Liver (tissue), 9 donors: Measurements from ENCODE around the gene CCDC167. TPM values are rescaled to one million over a fixed set of nuclear protein-coding genes. Genes with fewer than 3 reads are reported as not detected.

Experiments used
- DNase-seq: peaks from one replicate; pipeline ENCODE4 v3.0.0-alpha.2; 2017; ENCODE audit warnings: low spot score
- H3K27ac ChIP-seq, 2 donors: one replicate each; pipeline ENCODE4 v1.7.0; 2013; ENCODE audit warnings: inconsistent platforms in 2 of 2, low read length in 2 of 2, control low read depth in 1 of 2, low read depth in 1 of 2, mild to moderate bottlenecking in 1 of 2
- H3K27me3 ChIP-seq, 4 donors: one replicate each; pipeline versions ENCODE4 v1.6.1 to v1.7.0; 2013; ENCODE audit warnings: low read length in 3 of 4, inconsistent platforms in 1 of 4, mild to moderate bottlenecking in 1 of 4, moderate library complexity in 1 of 4; ENCODE audit not compliant: control insufficient read depth in 4 of 4, insufficient read depth in 4 of 4
- H3K36me3 ChIP-seq, 4 donors: one replicate each; pipeline versions ENCODE4 v1.6.1 to v1.7.0; 2013; ENCODE audit warnings: low read length in 3 of 4, mild to moderate bottlenecking in 3 of 4, low read depth in 1 of 4, moderate library complexity in 1 of 4; ENCODE audit not compliant: control insufficient read depth in 4 of 4, insufficient read depth in 3 of 4
- H3K4me1 ChIP-seq, 4 donors: one replicate each; pipeline versions ENCODE4 v1.6.1 to v1.7.0; 2013; ENCODE audit warnings: low read length in 3 of 4, mild to moderate bottlenecking in 3 of 4, moderate library complexity in 1 of 4; ENCODE audit not compliant: control insufficient read depth in 4 of 4, insufficient read depth in 4 of 4
- H3K4me3 ChIP-seq, 3 donors: one replicate each; pipeline versions ENCODE4 v1.6.1 to v1.7.0; 2013; ENCODE audit warnings: low read length in 3 of 3, control low read depth in 1 of 3, low read depth in 1 of 3, mild to moderate bottlenecking in 1 of 3
- H3K9ac ChIP-seq, 2 donors: one replicate each; pipeline ENCODE4 v1.7.0; 2013; ENCODE audit warnings: low read length in 2 of 2, mild to moderate bottlenecking in 2 of 2, moderate library complexity in 2 of 2, control low read depth in 1 of 2, low read depth in 1 of 2
- H3K9me3 ChIP-seq, 4 donors: one replicate each; pipeline versions ENCODE4 v1.6.1 to v1.7.0; 2013; ENCODE audit warnings: low read length in 3 of 4; ENCODE audit not compliant: control insufficient read depth in 4 of 4
- EGR1 ChIP-seq, 2 donors: IDR thresholded peaks; 2 replicates each; pipeline ENCODE4 v1.6.1; 2016 to 2018; ENCODE audit warnings: antibody characterized with exemption in 2 of 2, low read depth in 2 of 2
- FOXA1 ChIP-seq: IDR thresholded peaks from 2 replicates; pipeline ENCODE4 v1.6.1; 2016; ENCODE audit warnings: antibody characterized with exemption
- FOXA2 ChIP-seq: IDR thresholded peaks from 2 replicates; pipeline ENCODE4 v1.6.1; 2016; ENCODE audit warnings: antibody characterized with exemption
- GABPA ChIP-seq, 2 donors: IDR thresholded peaks in 1 of 2; conservative IDR thresholded peaks in 1 of 2; 2 replicates each; pipeline ENCODE4 v1.6.1; 2016; ENCODE audit warnings: antibody characterized with exemption in 2 of 2, mild to moderate bottlenecking in 1 of 2, moderate library complexity in 1 of 2
- HNF4A ChIP-seq, 2 donors: conservative IDR thresholded peaks; 2 replicates each; pipeline ENCODE4 v1.6.1; 2016; ENCODE audit warnings: antibody characterized with exemption in 2 of 2, mild to moderate bottlenecking in 2 of 2
- HNF4G ChIP-seq: IDR thresholded peaks from 2 replicates; pipeline ENCODE4 v1.6.1; 2016; ENCODE audit warnings: antibody characterized with exemption
- JUND ChIP-seq, 2 donors: IDR thresholded peaks; 2 replicates each; pipeline ENCODE4 v1.6.1; 2016; ENCODE audit warnings: antibody characterized with exemption in 2 of 2
- NR2F2 ChIP-seq: IDR thresholded peaks from 2 replicates; pipeline ENCODE4 v1.6.1; 2016; ENCODE audit warnings: antibody characterized with exemption
- RAD21 ChIP-seq, 2 donors: IDR thresholded peaks; 2 replicates each; pipeline ENCODE4 v1.6.1; 2016; ENCODE audit warnings: antibody characterized with exemption in 2 of 2, mild to moderate bottlenecking in 2 of 2
- RXRA ChIP-seq, 2 donors: IDR thresholded peaks; 2 replicates each; pipeline ENCODE4 v1.6.1; 2017 to 2018; ENCODE audit warnings: antibody characterized with exemption in 2 of 2, mild to moderate bottlenecking in 1 of 2
- SP1 ChIP-seq: IDR thresholded peaks from 2 replicates; pipeline ENCODE4 v1.6.1; 2018; ENCODE audit warnings: antibody characterized with exemption, mild to moderate bottlenecking
- TAF1 ChIP-seq: conservative IDR thresholded peaks from 2 replicates; pipeline ENCODE4 v1.6.1; 2016; ENCODE audit warnings: antibody characterized with exemption, mild to moderate bottlenecking
- YY1 ChIP-seq: IDR thresholded peaks from 2 replicates; pipeline ENCODE4 v1.6.1; 2016; ENCODE audit warnings: antibody characterized with exemption, mild to moderate bottlenecking
- WGBS: extraction: QIAGEN DNeasy Blood & Tissue Kit; methylation state at CpG from one replicate; pipeline ENCODE4 v1.1.7; 2013; 5-methylcytosine and 5-hydroxymethylcytosine counted together
- polyA plus RNA-seq, 2 donors: library from polyadenylated mRNA; stranded (reverse) in 1 of 2; unstranded in 1 of 2; fragments of 200-250 nt in 1 of 2; fragments of >200 nt in 1 of 2; fragmentation: Nextera tagmentation in 1 of 2; extraction: Ambion mirVana in 1 of 2; gene quantifications; one replicate each; pipeline versions ENCODE4 v1.2.1 to v1.2.3, GENCODE V29; 2013 to 2015
- total RNA-seq, 2 donors: library from RNA; depleted of rRNA; stranded (reverse); fragments of >200 nt; gene quantifications; one replicate each; pipeline ENCODE4 v1.2.3, GENCODE V29; 2014
- TF ChIP-seq, protein P1 (sequence below): IDR thresholded peaks from 2 replicates; pipeline ENCODE4 v1.6.1; 2016; ENCODE audit warnings: antibody characterized with exemption
- TF ChIP-seq, protein P2 (sequence below): IDR thresholded peaks from 2 replicates; pipeline ENCODE4 v1.6.1; 2016; ENCODE audit warnings: antibody characterized with exemption
- TF ChIP-seq, protein P3 (sequence below): IDR thresholded peaks from 2 replicates; pipeline ENCODE4 v1.6.1; 2016; ENCODE audit warnings: antibody characterized with exemption, mild to moderate bottlenecking
- TF ChIP-seq, protein P4 (sequence below): IDR thresholded peaks from 2 replicates; pipeline ENCODE4 v1.6.1; 2016; ENCODE audit warnings: antibody characterized with exemption
- donor health status: healthy.
- donor health status: healthy.
- donor health status: healthy.
- donor health status: healthy.
- donor health status: healthy.

Gene CCDC167
- total and polyA plus RNA-seq, 4 donors, result 14.1 to 54.8 (median 42.7) TPM

DNA sequence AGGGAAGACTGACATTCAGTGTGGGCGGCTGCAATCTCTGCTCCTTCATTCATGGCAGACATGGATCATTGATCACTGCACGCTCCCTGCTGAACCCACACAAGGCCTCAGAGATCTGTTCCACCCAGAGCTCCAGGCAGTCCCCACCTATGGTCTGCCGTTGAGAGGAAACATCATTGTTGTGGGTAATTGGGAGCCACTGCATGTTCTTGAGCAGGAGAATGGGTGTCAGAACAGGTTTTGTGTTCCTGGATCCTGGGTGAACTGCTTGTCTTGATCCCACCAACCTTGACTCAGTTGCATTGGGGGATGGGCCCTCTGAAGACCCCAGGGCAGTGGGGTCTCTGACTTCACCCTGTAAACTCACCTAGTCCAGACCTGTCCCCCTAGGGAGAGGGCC, 23.1 kb upstream of the CCDC167 start:
- Histone ChIP-seq H3K9me3 (no peaks in the 10 kb centered on the region), H3K27me3 (no peaks in the 10 kb centered on the region), H3K9ac (no peak overlapping the region), H3K4me1 (peaks cover 0 to 4% (median 2%) of the 10 kb centered on the region in 4 donors), H3K27ac (no peak overlapping the region), H3K36me3 (no peaks in the 10 kb centered on the region), H3K4me3 (no peak overlapping the region)
- no peak for DNase-seq
- 91% methylated on average over 3 of the region's 3 CpGs for WGBS
- TF ChIP-seq YY1 (no peak), FOXA1 (no peak), RAD21 (IDR thresholded peaks at IDR 0.05) (no peak), HNF4A (conservative IDR thresholded peaks at IDR 0.05) (no peak), SP1 (no peak), JUND (IDR thresholded peaks at IDR 0.05) (no peak), EGR1 (IDR thresholded peaks at IDR 0.05; ENCODE audit: low read depth in 2 of 2) (no peak), RXRA (IDR thresholded peaks at IDR 0.05) (no peak), TAF1 (no peak), NR2F2 (no peak), HNF4G (no peak), GABPA (IDR thresholded peaks at IDR 0.05 in 1 of 2, conservative IDR thresholded peaks at IDR 0.05 in 1 of 2) (no peak)
- TF ChIP-seq, protein P1, sequence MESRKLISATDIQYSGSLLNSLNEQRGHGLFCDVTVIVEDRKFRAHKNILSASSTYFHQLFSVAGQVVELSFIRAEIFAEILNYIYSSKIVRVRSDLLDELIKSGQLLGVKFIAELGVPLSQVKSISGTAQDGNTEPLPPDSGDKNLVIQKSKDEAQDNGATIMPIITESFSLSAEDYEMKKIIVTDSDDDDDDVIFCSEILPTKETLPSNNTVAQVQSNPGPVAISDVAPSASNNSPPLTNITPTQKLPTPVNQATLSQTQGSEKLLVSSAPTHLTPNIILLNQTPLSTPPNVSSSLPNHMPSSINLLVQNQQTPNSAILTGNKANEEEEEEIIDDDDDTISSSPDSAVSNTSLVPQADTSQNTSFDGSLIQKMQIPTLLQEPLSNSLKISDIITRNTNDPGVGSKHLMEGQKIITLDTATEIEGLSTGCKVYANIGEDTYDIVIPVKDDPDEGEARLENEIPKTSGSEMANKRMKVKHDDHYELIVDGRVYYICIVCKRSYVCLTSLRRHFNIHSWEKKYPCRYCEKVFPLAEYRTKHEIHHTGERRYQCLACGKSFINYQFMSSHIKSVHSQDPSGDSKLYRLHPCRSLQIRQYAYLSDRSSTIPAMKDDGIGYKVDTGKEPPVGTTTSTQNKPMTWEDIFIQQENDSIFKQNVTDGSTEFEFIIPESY, result no peak
- TF ChIP-seq, protein P2, sequence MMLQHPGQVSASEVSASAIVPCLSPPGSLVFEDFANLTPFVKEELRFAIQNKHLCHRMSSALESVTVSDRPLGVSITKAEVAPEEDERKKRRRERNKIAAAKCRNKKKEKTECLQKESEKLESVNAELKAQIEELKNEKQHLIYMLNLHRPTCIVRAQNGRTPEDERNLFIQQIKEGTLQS, result no peak
- TF ChIP-seq, protein P3, sequence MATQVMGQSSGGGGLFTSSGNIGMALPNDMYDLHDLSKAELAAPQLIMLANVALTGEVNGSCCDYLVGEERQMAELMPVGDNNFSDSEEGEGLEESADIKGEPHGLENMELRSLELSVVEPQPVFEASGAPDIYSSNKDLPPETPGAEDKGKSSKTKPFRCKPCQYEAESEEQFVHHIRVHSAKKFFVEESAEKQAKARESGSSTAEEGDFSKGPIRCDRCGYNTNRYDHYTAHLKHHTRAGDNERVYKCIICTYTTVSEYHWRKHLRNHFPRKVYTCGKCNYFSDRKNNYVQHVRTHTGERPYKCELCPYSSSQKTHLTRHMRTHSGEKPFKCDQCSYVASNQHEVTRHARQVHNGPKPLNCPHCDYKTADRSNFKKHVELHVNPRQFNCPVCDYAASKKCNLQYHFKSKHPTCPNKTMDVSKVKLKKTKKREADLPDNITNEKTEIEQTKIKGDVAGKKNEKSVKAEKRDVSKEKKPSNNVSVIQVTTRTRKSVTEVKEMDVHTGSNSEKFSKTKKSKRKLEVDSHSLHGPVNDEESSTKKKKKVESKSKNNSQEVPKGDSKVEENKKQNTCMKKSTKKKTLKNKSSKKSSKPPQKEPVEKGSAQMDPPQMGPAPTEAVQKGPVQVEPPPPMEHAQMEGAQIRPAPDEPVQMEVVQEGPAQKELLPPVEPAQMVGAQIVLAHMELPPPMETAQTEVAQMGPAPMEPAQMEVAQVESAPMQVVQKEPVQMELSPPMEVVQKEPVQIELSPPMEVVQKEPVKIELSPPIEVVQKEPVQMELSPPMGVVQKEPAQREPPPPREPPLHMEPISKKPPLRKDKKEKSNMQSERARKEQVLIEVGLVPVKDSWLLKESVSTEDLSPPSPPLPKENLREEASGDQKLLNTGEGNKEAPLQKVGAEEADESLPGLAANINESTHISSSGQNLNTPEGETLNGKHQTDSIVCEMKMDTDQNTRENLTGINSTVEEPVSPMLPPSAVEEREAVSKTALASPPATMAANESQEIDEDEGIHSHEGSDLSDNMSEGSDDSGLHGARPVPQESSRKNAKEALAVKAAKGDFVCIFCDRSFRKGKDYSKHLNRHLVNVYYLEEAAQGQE, result no peak

DNA sequence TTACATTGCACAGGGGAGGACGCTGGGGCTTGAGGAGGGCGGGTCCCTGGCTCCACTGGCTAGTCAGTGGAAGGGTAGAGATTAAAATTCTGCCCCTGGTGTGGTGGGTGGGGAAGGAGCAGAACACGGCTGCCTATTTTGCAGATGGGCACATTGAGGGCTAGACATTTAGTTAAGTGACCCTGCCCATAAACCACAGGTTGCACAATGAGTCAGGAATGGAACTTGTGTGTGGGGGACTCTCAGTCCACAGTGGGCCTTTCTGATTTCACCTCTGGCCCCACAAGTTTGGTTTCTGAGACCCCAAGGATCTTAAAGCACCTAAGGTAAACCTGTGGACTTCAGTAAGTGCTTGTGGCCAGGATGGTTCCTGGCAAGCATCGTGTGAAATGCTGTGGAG, 22.0 kb upstream of the CCDC167 start:
- H3K27me3 ChIP-seq, result no peaks in the 10 kb centered on the region
- peaks cover 0 to 16% (median 11%) of the 10 kb centered on the region in 4 donors for H3K4me1 ChIP-seq
- no peak overlapping the region for H3K27ac ChIP-seq
- no peaks in the 10 kb centered on the region for H3K36me3 ChIP-seq
- no peaks in the 10 kb centered on the region for H3K9me3 ChIP-seq
- WGBS, result 77% methylated on average over 4 of the region's 4 CpGs
- H3K9ac ChIP-seq, result no peak overlapping the region
- TF ChIP-seq, protein P4, sequence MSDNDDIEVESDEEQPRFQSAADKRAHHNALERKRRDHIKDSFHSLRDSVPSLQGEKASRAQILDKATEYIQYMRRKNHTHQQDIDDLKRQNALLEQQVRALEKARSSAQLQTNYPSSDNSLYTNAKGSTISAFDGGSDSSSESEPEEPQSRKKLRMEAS, result no peak
- no peak for TF ChIP-seq JUND (IDR thresholded peaks at IDR 0.05)
- TF ChIP-seq FOXA2, result no peak
- TF ChIP-seq, protein P1, result no peak
- no peak for TF ChIP-seq NR2F2
- TF ChIP-seq RAD21 (IDR thresholded peaks at IDR 0.05), result no peak
- TF ChIP-seq, protein P3, result no peak
- no peak overlapping the region for H3K4me3 ChIP-seq
- DNase-seq, result no peak
